ENCODE results near the gene PFDN2.

The PFDN2 gene, protein sequence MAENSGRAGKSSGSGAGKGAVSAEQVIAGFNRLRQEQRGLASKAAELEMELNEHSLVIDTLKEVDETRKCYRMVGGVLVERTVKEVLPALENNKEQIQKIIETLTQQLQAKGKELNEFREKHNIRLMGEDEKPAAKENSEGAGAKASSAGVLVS

DNA sequence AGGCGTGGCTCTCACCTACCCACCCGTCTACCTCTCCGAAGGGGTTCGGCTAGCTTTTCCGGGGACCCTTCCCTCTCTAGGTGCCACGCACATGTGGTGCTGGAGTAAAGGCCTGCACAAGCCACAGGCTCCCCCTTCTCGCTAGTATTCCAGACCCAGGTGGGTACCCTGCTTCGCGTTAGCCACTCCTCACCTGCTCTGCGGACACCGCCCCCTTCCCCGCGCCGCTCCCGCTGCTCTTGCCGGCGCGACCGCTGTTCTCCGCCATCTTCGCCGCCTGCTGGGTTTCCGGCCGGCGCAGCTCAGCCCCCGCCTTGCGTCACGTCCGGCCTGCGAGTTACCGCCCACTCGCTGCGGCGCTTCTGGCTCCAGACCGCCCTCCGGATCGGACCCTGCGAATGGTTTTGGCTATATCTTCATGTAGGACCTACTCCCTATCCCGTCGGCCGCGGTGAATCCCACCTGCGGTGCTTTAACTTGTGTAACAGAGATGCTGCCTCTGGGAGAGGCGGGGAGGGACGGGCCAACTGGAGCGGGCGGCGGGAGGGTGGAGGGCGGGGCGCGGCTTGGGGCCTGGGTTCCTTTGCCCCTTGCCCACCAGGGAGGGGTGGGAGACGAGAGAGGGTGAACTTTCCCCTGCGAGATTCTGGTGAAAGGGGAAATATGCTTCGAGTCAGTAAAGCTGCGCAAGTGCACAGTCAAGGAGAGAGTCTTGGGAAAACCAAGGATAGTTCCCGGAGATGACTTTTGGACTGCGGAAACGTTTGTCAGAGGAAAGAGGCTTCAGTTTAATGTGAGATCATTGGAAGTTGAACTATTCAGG, at the start of gene PFDN2, which contains the start of gene NIT1:
Gene PFDN2, minus strand, starts transcription at position 279 of the 823 bp plus-strand sequence. Its CDS starts 11 bp downstream, at position 268.
Gene NIT1, plus strand, starts transcription at position 347 of the 823 bp plus-strand sequence. Its CDS starts 72 bp downstream, at position 419.
- peak; percentile 94 for DNase-seq (ENCODE audit: low spot score)

GRCh38 chr1:161166669-161167548, 49.1 kb upstream of the PFDN2 start:
- DNase-seq (ENCODE audit: low spot score) = peak; percentile 57

GRCh38 chr1:161165742-161166668, 48.2 kb upstream of the PFDN2 start, which contains the start of gene PPOX:
TSS of gene PPOX (plus strand) at chr1:161166426. CDS start at chr1:161166848, 422 bp downstream.
- peak; percentile 100 for DNase-seq (ENCODE audit: low spot score)

GRCh38 chr1:161164901-161165610, 47.2 kb upstream of the PFDN2 start:
- no peak for DNase-seq (ENCODE audit: low spot score)

DNA sequence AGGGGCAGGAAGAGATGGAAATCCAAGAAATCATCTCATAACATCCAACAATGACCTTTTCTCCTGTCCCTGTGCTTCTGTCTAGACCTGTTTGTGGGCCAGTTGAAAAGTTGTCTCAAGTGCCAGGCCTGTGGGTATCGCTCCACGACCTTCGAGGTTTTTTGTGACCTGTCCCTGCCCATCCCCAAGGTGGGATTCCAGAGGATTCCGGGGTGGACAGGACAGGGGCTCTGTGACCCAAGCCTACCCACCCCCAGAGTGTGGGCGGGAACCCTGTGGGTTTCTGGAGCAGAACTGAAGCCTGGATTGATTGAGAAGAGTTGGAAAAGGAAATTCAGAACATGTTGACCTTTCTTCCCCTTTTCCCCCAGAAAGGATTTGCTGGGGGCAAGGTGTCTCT, 46.0 kb upstream of the PFDN2 start:
- DNase-seq (ENCODE audit: low spot score) = no peak

GRCh38 chr1:161162806-161163205, 45.0 kb upstream of the PFDN2 start:
- no peak for DNase-seq (ENCODE audit: low spot score)

DNA sequence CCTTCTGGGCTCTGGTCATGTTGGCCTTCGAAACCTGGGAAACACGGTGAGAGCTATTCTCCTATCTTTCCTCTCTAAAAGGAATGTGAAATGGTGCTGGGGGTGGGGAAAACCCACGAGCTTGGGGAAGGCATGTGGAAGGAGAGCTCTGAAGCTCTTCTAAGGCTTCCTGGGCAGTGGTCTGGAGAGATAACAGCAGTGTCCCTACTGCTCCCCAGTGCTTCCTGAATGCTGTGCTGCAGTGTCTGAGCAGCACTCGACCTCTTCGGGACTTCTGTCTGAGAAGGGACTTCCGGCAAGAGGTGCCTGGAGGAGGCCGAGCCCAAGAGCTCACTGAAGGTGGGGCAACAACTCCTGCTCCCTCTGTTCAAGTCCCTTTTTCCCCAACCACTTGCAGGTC, 44.2 kb upstream of the PFDN2 start:
- no peak for DNase-seq (ENCODE audit: low spot score)

DNA sequence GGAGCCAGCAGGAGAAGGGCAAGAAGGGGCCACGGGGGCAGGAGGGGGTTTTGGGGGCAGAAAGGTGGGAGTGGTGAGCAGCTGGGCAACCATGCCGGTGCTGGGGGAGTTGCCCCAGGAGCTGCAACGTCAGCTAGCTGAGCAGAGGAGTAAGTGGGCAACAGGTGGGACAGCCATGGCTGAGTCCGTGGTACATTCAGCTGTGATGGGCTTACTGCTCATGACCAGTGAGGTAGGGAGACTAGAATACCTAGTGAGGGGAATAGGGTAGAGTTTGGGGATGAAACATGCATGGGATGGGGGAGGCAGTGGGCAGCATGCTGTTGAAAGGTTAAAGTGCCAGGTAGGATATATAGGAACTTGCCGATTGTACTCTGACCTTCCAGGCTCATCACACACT, 43.8 kb upstream of the PFDN2 start:
- DNase-seq (ENCODE audit: low spot score) = no peak

- DNase-seq (ENCODE audit: low spot score) = no peak
Observed at GRCh38 chr1:161160671-161161145, 42.9 kb upstream of the PFDN2 start.

GRCh38 chr1:161159913-161160243, 42.0 kb upstream of the PFDN2 start:
- no peak for DNase-seq (ENCODE audit: low spot score)

- peak; percentile 97 for DNase-seq (ENCODE audit: low spot score)
Observed at GRCh38 chr1:161159087-161159912, 41.5 kb upstream of the PFDN2 start, which contains the start of gene USP21. TSS of gene USP21 (plus strand) at chr1:161159500. CDS start at chr1:161160641, 1,141 bp downstream.

DNA sequence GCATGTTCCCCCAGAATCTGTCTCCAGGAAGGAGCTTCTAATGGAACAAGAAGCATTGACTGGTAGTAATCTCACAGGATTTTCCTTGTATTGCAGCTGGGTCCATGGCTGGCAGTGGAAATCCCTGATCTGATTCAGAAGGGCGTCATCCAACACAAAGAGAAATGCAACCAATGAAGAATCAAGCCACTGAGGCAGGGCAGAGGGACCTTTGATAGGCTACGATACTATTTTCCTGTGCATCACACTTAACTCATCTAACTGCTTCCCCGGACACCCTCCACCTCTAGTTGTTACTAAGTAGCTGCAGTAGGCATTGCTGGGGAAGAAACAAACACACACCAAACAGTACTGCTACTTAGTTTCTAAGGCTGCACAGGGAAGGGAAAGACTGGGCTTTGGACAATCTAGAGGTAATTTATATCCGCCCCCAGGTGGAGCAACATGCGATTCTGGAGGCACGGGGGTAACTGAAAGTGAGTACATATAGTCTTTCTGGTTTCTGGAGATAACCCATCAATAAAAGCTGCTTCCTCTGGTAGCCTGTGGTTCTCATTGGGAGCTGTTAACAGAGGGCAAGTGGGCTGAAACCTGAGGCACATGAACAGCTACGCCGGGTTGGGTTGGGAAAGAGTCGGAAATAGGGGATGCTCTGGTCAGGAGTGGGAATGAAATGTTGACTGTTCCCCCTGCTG, 40.6 kb upstream of the PFDN2 start:
- peak; percentile 50 for DNase-seq (ENCODE audit: low spot score)

- DNase-seq (ENCODE audit: low spot score) = peak; percentile 53
Observed at GRCh38 chr1:161157867-161158266, 40.0 kb upstream of the PFDN2 start.

DNA sequence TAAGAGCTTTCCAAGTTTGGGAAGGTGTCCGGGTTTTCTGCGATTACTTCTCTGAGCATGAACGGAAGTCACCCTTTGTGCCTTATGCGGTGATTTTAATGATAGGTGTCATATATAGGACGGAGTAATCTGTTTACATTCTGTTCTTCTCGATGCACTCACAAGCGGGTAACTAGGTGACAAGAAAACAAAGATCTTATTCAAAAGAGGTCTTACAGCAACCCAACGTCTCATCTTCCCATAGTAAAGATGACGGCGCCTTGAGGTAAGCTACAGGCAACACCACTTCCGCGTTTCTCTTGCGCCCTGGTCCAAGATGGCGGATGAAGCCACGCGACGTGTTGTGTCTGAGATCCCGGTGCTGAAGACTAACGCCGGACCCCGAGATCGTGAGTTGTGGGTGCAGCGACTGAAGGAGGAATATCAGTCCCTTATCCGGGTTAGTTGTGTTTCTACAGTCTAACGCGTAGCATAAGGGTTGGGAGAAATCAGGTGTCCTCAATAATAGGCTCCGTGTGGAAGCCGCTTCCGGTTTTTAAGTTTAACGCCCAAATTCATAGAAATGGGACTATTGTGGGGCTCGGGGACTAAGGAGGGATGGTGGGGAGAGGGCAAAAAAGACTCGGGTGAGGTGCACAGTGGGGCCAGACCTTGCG, 36.0 kb upstream of the PFDN2 start, which contains the start of gene UFC1:
Gene UFC1, plus strand, starts transcription at position 297 of the 656 bp plus-strand sequence. Its CDS starts 20 bp downstream, at position 317.
- peak; percentile 99 for DNase-seq (ENCODE audit: low spot score)

GRCh38 chr1:161153176-161153575, 35.3 kb upstream of the PFDN2 start:
- DNase-seq (ENCODE audit: low spot score) = peak; percentile 39

DNA sequence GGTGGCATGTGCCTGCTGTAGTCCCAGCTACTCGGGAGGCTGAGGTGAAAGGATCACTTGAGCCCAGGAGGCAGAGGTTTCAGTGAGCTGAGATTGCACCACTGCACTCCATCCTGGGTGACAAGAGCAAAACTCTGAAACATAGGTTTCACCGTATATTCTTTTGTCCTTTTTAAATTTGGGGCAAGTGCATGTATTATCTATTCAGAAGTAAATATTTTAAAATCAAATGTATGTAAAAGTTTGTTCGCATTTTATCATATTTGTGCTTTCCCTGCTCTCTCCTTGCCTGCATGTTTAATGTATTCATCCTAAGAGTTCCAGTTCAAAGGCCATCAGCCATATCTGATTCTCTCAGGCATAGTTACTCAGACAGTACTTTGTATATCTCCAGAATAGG, 28.0 kb upstream of the PFDN2 start:
- no peak for DNase-seq (ENCODE audit: low spot score)

GRCh38 chr1:161140755-161141400, 23.0 kb upstream of the PFDN2 start:
- DNase-seq (ENCODE audit: low spot score) = no peak

GRCh38 chr1:161139766-161140165, 21.9 kb upstream of the PFDN2 start:
- peak; percentile 79 for DNase-seq (ENCODE audit: low spot score)

All from NAMALWA (cell line).